HG03378 (cell line): ENCODE data around the gene SEZ6L2.
"Not testable (repeated sequence)": the region's sequence is repeated elsewhere in the genome, so short reads cannot be mapped to it uniquely, and the experiment has no call there.

ENCODE experiments used
- ATAC-seq: cut with Tn5 transposase; IDR thresholded peaks from one replicate; pipeline ENCODE4 v1.9.1; 2021; ENCODE audit warnings: mild to moderate bottlenecking, moderate library complexity; ENCODE audit not compliant: unreplicated experiment

Gene SEZ6L2

DNA sequence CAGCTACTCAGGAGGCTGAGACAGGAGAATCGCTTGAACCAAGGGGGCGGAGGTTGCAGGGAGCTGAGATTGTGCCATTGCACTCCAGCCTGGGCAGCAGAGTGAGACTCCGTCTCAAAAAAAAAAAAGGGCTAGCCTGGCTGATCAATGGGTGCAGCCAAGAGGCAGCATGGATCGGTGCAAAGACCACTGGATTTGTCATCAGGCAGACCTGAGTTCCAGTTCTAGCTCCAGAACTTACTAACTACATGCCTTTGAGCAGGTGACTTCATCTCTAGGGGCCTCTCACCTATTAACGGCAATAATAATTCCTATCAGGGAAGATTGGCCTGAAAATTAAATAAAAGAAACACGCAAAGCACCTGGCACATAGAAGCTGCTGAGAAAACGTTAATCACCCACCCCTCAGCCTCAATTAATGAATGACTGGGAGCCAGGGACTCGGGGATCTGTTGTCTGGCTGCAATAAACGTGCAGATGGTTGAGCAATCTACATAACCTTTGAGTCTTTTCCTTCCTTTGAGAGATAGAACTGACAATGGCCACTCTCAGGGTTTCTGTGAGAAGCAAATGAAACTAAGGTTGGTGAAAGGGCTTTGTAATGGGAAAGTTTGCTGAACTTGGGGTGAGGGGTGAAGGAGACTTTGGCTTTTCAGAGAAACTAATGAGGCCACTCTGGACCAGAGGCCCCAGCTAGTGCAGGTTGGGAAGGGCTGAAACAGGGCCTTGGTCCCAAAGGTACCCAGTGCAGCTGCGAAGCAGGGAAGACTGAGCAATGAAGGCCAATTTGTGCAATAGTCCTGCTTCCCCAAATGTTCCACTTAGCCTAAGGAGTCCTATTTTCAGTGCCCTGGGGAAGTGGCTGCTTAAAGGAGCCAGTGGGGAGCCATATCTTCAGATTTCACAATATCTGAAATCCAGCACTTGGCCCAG lies 7.6 kb downstream of the SEZ6L2 start:
- ATAC-seq: no peak

DNA sequence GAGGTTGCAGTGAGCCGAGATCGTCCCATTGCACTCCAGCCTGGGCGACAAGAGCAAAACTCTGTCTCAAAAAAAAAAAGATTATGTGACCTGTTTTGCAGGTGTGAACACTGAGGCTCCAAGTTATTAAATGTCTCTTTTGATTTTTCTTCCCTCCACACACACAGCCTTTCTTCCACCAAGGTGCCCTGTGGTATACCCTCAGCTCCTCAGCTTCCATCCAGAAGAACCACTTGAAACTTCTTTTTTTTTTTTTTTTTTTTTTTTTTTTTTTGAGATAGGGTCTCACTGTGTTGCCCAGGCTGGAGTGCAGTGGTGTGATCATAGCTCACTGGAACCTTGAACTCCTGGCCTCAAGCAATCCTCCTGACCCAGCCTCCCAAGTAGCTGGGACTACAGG lies 10.0 kb downstream of the SEZ6L2 start:
- not testable (repeated sequence) for ATAC-seq

DNA sequence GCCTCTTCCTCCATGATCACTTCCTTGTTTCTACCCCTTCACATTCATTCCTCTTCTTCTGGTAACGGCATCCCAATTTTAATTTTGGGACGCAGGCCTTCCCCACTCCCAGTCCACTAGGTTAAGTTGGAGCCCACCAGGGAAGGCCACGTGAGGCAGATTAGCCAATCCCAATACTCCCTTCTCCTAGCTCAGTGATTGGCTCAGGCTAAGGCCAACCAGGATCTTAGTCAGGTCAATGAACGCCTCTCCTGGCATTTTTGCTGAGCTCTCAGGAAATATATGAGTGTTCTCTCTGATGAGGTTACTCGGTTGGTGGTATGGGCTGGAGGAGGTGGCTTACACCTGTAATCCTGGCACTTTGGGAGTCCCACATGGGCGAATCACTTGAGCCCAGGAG lies 15.4 kb downstream of the SEZ6L2 start:
- ATAC-seq: no peak

DNA sequence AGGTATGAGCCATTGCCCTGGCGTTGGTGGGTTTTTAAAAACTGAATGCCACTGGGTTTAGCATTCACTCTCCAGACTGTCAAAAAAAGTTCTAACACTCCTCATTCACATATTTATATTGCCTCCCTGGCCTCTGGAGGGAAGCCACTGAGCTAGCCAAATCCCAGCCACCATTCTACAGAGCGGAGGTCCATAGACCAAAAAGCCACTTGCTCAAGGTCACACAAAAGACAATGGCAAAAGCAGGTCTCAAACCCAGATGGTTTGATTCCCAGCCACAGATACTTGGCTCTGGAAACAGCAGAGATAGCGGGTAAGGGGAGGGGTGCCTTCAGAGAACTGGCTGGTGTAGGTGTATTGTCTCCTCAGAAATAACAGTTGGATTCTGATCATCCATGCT lies 18.3 kb downstream of the SEZ6L2 start:
- no peak for ATAC-seq

DNA sequence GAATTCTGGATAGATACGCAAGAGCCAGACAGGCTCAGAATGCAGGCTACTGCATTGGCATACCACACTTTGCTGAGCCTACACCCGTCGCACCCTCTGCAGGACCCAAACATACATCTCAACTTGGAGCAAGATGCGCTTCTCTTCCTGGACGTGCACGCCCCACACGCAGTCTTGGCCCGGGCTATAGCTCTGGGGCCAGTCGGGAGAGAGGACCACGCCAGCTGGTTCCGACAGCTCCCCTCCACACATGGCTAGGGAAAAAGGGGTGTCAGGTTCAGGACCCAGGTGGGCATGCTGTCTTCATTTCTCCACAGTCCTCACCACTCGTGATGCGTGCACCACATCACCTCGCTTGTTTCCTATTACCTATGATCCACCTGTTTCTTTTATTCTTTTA lies 21.2 kb downstream of the SEZ6L2 start:
- ATAC-seq: no peak

DNA sequence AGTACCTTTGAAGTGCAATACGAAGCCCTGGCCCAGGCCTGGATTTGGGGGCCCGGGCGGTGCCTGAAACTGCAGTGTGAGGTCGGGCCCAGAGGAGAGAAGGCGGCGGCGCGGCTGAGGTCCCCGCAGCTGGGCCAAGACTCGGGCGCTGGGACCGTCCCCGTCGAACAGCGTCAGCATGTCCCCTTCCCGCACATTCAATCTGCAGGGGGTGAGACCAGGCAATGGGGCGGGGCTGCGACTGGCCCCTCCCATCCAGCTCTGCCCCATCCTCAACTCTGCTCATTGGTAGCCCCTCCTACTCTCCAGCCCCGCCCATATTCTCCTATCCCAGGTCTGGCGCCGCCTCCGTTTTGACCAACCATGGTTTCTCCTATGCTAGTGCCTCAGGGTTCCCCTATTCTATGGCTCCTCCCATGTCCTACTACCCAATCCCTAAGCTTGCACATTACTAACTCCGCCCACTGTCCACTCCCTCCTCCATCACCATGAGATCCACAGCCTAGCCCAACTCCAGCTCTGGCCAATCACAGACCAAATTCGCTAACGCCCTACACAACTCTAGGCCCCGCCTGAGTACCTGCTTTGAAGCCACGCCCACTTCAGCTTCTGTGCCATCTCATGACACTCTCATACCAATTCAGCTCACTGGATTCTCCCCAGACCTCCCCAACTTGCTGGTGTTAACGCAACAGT lies 21.9 kb downstream of the SEZ6L2 start:
- no peak for ATAC-seq

DNA sequence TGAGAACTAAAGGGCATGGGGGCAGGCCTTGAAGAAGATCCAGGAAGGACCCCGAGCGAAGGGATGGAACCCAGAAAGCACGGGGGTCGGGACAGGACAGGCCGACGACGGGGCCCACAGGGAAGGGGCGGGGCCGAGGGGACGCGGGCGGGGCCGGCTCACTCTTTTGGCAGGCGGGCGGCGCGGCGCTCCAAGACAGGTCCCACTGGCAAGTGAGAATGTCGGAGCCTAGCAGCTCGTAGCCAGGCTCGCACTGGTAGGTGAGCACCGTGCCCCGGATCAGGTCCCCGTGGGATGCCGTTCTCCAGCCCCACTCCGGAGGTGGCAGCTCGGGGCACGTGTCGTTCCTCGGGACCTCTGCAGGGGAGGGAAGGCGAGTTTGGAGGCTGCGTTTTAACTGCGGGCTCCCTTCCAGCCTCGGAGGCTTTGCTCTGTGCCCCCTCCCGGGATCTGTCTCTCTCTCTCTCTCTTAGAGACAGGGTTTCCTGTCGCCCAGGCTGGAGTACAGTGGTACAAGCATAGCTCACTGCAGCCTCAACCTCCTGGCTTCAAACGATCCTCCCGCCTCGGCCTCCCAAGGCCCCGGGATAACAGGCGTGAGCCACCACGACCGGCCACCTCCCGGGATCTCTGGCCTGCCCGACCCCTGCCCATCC lies 22.6 kb downstream of the SEZ6L2 start:
- ATAC-seq: no peak

DNA sequence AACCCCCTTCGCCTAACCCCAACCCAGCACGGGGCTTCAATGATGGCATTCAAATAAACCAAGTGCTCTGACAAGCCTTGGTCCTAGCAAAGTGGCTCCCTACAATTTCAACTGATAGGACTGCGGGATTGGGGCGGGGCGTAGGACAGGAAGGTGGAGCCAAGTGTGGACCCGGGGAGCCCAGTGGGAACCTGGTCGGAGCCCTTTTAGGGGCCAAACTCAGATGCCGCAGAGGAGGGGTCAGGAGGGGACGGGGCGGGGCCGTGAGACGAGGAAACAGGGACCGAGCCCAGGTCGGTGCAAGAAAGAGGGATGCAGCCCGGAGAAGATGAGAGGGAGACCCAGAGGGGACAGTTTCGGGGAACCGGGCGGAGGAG lies 23.1 kb downstream of the SEZ6L2 start:
- ATAC-seq: no peak

DNA sequence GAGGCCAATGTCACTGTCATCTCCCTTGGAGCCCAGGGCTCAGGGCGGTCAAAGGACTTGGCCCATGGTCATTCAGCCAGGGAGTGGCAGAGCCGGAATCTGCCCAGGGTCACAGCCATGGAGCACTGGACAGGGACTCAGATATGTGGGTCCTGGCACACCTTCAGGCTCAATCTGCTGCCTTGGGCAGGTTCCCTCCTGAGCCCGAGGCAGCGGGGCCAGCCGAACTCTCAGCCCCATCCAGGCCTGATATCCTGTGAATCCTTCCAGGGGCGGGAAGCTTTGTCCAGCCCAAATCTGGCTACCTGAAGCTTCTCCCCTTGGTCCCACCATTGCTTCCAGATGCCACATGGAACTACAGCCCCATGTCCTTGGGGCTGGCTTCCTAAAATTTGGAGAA lies 24.1 kb downstream of the SEZ6L2 start:
- no peak for ATAC-seq

DNA sequence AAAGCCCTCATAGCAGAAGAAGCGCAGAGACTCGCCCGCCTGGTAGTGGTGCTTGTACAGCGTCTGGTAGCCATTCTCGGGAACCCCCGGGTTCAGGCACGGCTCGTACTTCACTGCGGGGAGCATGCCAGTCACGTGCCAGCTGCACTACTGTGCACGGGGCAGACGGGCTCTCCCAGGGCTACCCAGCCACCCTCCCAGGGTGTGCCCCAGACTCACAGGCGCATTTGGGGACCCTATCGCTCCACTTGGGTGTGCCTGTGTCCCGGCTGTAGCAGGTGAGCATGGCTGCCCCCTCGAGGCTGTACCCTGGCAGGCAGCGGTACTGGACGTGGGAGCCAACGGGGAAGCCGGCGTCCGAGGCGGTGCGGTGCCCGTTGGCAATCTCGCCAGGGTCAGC lies 26.0 kb downstream of the SEZ6L2 start:
- ATAC-seq: no peak

DNA sequence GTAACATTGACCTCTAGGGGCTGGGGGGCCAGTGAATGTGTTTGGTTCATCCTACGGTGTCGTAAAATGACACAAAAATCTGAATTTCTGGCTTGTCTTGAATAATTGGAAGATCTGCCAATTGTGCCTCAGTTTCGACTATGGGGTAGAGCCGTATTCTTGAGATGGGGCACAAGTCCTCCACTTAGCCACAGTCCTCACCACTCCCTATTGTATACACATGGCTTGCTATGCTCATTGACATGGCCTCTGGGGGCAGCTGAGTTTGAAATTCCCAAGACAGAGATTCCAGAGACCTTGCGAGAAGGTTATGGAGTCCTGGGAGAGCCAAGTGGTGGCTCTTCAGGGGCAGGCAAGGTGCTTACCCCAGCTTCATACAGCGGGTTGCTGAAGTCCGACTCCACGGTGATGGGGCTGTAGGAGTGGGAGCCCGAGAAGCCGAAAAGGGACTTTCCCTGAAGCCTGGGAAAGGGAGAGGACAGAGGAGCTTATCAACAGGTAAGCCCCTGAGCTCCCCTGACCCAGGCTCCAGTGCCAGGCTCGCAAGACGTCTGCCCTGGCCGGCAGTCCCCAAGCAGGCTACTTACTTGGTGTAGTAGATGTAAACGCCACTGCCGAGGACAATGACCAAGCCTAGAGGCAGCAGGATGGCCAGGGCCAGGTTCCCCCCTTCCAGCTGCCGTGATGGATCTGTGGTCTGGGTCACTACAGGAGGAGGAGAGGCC lies 27.4 kb downstream of the SEZ6L2 start:
- ATAC-seq: no peak

DNA sequence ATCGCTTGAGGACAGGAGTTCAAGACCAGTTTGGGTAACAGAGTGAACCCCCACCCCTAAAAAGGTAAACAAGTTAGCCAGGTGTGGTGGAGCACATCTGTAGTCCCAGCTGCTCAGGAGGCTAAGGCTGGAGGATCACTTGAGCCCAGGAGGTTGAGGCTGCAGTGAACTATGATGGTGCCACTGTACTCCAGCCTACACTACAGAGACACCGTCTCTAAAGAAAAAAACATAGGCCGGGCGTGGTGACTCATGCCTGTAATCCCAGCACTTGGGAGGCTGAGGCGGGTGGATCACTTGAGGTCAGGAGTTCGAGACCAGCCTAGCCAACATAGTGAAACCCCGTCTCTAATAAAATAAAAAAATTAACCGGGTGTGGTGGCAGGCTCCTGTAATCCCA lies 30.3 kb downstream of the SEZ6L2 start:
- not testable (repeated sequence) for ATAC-seq

DNA sequence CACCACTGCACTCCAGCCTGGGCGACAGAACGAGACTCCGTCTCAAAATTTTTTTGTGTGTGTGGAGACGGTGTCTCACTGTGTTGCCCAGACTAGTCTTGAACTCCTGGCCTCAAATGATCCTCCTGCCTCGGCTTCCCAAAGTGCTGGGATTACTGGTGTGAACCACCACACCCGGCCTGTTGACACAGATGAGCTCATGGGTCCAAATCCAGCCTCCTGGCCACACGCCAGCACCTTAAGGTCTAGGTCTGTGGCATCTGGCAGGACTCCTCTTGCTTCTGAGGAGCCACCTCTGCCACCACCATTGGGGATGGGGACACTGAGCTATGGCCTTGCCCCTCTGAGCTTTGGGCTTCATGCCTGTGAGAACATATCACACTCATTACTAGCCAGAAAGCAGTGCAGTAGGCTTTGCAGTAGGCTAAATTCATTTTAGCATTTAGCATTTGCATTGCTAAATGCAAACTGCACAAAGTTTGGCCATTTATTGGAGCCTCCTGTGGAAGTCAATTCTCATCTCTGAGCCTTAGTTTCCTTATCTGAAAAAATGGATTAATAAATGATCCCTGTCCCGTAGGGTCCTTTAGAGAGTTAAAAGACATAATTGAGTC lies 30.8 kb downstream of the SEZ6L2 start:
- ATAC-seq: no peak

DNA sequence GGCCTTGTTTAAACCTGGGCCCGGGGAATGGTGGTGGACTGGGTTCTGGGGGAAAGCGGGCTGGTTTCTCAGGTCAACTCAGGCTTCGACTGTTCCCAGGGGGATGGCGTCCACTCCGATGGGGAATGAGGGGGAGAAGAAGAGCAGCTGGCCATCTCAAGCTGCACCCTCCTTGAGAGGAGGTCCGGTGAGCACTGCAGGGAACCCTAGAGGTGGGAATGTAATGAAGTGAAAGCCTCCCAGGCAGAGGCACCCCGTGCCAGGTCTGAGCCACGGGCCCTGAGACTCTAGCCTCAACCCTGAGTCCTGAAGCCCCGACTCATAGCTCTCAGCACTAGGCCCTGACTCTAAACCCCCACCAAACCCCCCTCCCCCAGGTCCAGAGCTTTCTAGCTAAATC lies 35.1 kb downstream of the SEZ6L2 start:
- no peak for ATAC-seq

DNA sequence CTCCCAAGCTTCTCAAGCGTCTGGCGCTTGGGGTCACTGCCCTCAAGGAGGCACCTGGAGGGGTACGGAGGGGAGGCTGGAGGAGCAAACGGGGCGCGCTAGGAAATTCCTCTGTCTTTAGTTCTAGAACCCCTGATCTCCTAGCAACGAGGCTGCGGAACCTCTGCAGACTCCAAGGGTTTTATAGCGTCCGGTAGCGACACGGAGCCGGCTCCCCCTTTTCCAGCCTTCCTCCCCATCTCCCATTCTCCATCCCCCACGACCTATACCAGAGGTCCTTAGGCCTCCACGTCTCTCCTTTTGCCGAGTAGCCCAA lies 35.7 kb downstream of the SEZ6L2 start:
- no peak for ATAC-seq

DNA sequence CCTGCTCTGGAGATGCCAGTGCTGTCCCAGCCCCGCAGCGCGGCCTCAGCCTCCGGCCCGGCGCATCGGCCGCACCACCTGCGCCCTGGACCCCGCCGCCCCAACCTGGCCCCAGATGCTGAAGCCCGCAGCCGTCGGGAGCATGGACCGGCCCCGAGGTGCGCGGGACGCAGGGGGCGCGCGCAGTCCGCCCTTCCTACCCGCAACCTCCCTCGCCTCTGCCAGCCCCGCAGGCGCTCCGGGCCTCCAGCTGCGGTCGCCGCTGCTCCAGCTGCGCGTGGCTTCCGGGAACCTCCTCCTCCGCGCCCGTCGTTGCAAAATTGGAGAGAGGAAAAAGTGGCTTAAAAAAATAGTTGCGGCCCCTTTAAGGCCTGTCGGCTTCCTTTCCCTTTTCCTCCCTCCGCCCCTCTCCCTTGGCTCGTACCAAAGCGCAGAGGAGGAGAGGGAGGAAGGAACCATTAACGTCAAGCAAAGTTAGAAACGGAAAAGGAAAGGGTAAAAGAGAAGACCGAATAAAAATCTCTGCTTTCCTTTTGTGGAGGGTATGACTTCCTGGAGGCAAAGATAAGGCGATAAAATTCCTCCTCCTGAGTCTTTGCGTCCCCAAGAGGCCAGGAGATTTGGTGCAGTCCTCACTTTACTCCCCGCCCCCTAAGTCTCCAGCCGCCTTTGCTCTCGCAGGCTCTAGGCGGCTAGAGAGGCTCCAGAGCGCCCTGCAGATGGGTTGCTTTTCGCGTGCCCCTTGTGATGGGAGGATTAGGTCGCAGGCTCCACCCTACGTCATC lies 36.3 kb downstream of the SEZ6L2 start, which contains the start of gene CDIPT:
Gene CDIPT, minus strand, starts transcription at position 343 of the 785 bp plus-strand sequence. CDS start 369 bp downstream, outside the sequence.
- ATAC-seq: peak; percentile 81

DNA sequence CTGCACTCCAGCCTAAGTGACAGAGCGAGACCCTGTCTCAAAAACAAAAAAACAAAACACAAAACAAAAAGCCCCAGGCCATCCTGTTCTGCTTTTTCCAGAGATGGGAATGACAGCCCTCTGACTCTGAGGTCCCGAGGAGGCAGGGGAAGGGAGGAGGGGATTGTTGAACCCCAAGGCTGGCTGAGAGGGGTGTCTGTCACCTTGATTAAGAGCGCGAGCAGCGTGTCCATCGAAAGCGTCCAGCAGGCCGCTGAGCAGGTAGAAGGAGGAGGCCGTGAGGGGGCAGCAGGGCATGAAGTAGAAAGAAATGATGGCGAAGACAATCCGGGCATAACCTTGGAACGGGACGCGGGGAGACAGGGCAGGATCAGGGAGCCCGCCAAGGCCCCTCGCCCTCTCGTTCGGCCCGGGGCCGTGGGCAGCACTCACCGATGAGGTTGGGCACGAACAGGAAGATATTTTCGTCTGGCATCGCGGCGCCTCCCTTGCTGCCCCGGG lies 36.9 kb downstream of the SEZ6L2 start:
- ATAC-seq: no peak

DNA sequence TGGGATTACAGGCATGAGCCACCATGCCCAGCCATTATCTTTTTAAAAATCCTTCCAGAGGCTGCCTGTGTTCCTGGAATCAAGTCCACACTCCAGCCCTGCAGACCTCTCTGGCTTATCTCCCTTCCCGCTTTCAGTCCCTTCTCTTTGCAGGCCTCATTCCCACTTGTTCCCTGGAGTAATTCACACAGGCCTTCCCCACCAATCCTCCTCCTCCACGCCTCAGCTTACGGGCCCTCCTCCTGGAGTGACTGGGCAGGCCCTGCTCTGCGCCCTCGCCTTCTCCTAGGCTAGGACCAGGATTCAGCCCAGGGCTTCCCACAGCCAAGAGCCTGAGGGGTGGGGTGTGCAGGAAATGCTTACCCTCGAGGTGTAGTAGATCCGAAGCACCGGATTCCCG lies 39.1 kb downstream of the SEZ6L2 start:
- ATAC-seq: no peak

DNA sequence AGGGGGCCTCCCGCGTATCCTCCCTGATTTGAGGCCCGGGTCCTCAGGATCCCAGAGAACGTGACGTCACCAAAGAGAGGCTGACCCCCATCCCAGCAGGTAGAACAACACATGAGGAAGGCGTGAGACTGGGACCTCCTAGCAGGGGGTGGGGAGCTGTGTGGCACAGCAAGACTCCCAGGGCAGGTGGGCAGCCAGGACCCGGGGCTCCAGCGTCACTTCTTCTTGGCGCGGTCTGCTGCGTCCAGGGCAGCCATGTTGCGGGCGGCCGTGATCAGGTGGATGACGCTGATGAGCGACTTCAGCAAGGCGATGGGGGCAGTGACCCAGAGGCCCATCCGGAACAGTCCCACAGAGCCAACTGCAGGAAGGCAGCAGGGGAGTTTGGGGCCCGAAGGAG lies 40.4 kb downstream of the SEZ6L2 start:
- ATAC-seq: no peak
